B cell (primary cell): ENCODE results near the gene NECAB2. TPM values are rescaled to one million over a fixed set of nuclear protein-coding genes. Genes with fewer than 3 reads are reported as not detected.

Experiments
- ATAC-seq: fragments of 200-7000 bp; cut with Tn5 transposase; one replicate; pipeline ENCODE4 v1.10.0; 2021; ENCODE audit warnings: low read depth, mild to moderate bottlenecking, moderate number of reproducible peaks, moderate library complexity
- CTCF ChIA-PET: fragments of 350-600 bp; sonication (Branson Sonifier 250); formaldehyde crosslinking; loops from one replicate; lab custom pipeline; 2021; ENCODE audit warnings: antibody characterized with exemption, inconsistent platforms; lab: Charles Lee
- POLR2A ChIA-PET: fragments of 350-600 bp; sonication (Branson Sonifier 250); formaldehyde crosslinking; loops from one replicate; lab custom pipeline; 2021; ENCODE audit warnings: antibody characterized with exemption; lab: Charles Lee
- DNase-seq: peaks from one replicate; pipeline ENCODE4 v3.0.0; 2013
- H2AFZ ChIP-seq: 2 replicates; pipeline ENCODE4 v1.6.1; 2012; ENCODE audit warnings: mild to moderate bottlenecking, low read depth, low read length; ENCODE audit not compliant: insufficient read depth, poor library complexity, severe bottlenecking
- H3K27ac ChIP-seq, 2 donors: 1 replicate in 1 of 2; 2 replicates in 1 of 2; pipeline ENCODE4 v1.5.1; 2012 to 2013; ENCODE audit warnings: low read length in 2 of 2, mild to moderate bottlenecking in 2 of 2, moderate library complexity in 1 of 2
- H3K27me3 ChIP-seq, 4 experiments: fragments of 200-600 bp in 1 of 4; sonication (generic) in 1 of 4; replicated peaks in 1 of 4; 1 replicate in 2 of 4; 2 replicates in 2 of 4; pipeline versions ENCODE4 v1.6.1 to v1.7.0; 2013 to 2016; ENCODE audit warnings: low read length in 3 of 4, mild to moderate bottlenecking in 2 of 4, mixed read lengths in 1 of 4, moderate library complexity in 1 of 4; ENCODE audit not compliant: insufficient read depth in 4 of 4, control insufficient read depth in 3 of 4; ENCODE audit errors: control extremely low read depth in 1 of 4
- H3K36me3 ChIP-seq, 2 experiments: replicated peaks in 1 of 2; 1 replicate in 1 of 2; 2 replicates in 1 of 2; pipeline versions ENCODE4 v1.6.1 to v1.7.1; 2013; ENCODE audit warnings: low read length in 1 of 2; ENCODE audit not compliant: insufficient read depth in 2 of 2, control insufficient read depth in 1 of 2; ENCODE audit errors: control extremely low read depth in 1 of 2, extremely low read depth in 1 of 2
- H3K4me1 ChIP-seq, 2 donors: fragments of 200-600 bp in 1 of 2; sonication (generic) in 1 of 2; 1 replicate in 1 of 2; 2 replicates in 1 of 2; pipeline versions ENCODE4 v1.5.1 to v1.6.1; 2013 to 2017; ENCODE audit warnings: low read length in 2 of 2; ENCODE audit not compliant: control insufficient read depth in 2 of 2, insufficient read depth in 2 of 2
- H3K4me2 ChIP-seq: replicated peaks from 2 replicates; pipeline ENCODE3; 2012; ENCODE audit warnings: mild to moderate bottlenecking, low read depth, low read length; ENCODE audit not compliant: poor library complexity, severe bottlenecking
- H3K4me3 ChIP-seq, 5 experiments: fragments of 200-600 bp in 1 of 5; sonication (generic) in 1 of 5; 1 replicate in 3 of 5; 2 replicates in 2 of 5; pipeline versions ENCODE4 v1.5.1 to v1.7.0; 2011 to 2016; ENCODE audit warnings: low read length in 4 of 5, mild to moderate bottlenecking in 4 of 5, low read depth in 2 of 5, control low read depth in 1 of 5, moderate library complexity in 1 of 5; ENCODE audit not compliant: insufficient read depth in 1 of 5; ENCODE audit errors: control extremely low read depth in 1 of 5, extremely low read depth in 1 of 5
- H3K79me2 ChIP-seq: fragments of 200-600 bp; sonication (generic); one replicate; pipeline ENCODE4 v1.6.0; 2016; ENCODE audit warnings: low read length; ENCODE audit not compliant: control insufficient read depth, insufficient read depth
- H3K9ac ChIP-seq: fragments of 200-600 bp; sonication (generic); 2 replicates; pipeline ENCODE4 v1.6.1; 2017; ENCODE audit warnings: mild to moderate bottlenecking, low read length, moderate library complexity
- H3K9me3 ChIP-seq, 3 donors: one replicate each; pipeline versions ENCODE4 v1.6.1 to v1.7.1; 2013; ENCODE audit warnings: low read length in 2 of 3; ENCODE audit not compliant: control insufficient read depth in 2 of 3, insufficient read depth in 1 of 3; ENCODE audit errors: control extremely low read depth in 1 of 3
- H4K20me1 ChIP-seq: 2 replicates; pipeline ENCODE4 v1.6.0; 2012; ENCODE audit warnings: mild to moderate bottlenecking, low read length; ENCODE audit not compliant: insufficient read depth, control insufficient read depth, poor library complexity, severe bottlenecking
- H3K27ac Mint-ChIP-seq: one replicate; pipeline ENCODE4 v1.8.0; 2021; ENCODE audit warnings: mixed read lengths
- H3K27me3 Mint-ChIP-seq: one replicate; pipeline ENCODE4 v1.8.0; 2021; ENCODE audit warnings: mixed read lengths
- H3K4me1 Mint-ChIP-seq: one replicate; pipeline ENCODE4 v1.8.0; 2021; ENCODE audit warnings: mixed read lengths
- H3K4me3 Mint-ChIP-seq: one replicate; pipeline ENCODE4 v1.8.0; 2021; ENCODE audit warnings: mixed read lengths
- H3K9me3 Mint-ChIP-seq: one replicate; pipeline ENCODE4 v1.8.0; 2022; ENCODE audit warnings: mixed read lengths; ENCODE audit not compliant: insufficient read depth
- CTCF ChIP-seq: fragments of 200-600 bp; IDR thresholded peaks from one replicate; pipeline ENCODE4 v1.8.0; 2022; ENCODE audit warnings: antibody characterized with exemption, mild to moderate bottlenecking
- EZH2 ChIP-seq: IDR thresholded peaks from 2 replicates; pipeline ENCODE4 v1.6.1; 2012; ENCODE audit warnings: borderline replicate concordance, low read depth, mild to moderate bottlenecking, moderate library complexity, low read length; ENCODE audit not compliant: insufficient read depth, poor library complexity, severe bottlenecking
- WGBS: methylation state at CpG from one replicate; pipeline ENCODE4 v1.1.5; 2013; ENCODE audit warnings: missing lambda C conversion rate; ENCODE audit not compliant: insufficient coverage; 5-methylcytosine and 5-hydroxymethylcytosine counted together
- intact Hi-C: fragments of 100-400 bp; cut with micrococcal nuclease; formaldehyde crosslinking; loops from one replicate; pipeline ENCODE4 v1.10.0; 2022
- polyA plus RNA-seq: library from polyadenylated mRNA; depleted of rRNA; stranded (reverse); fragments of >200 nt; gene quantifications from 2 replicates; pipeline ENCODE4 v1.2.3, GENCODE V29; 2012
- total RNA-seq, 2 donors: library from RNA; stranded (reverse); fragments of 120-200 nt in 1 of 2; gene quantifications; 1 replicate in 1 of 2; 2 replicates in 1 of 2; pipeline versions ENCODE4 v1.2.3 to v1.2.4, GENCODE V29; 2013 to 2022

Gene NECAB2
- total and polyA plus RNA-seq, 2 donors (not counting 1 experiment from before 2014, with no cell fraction given): not detected

- Histone ChIP-seq H3K79me2 (no peaks in the 10 kb centered on the region), H3K4me3 (no peak overlapping the region), H3K4me2 (no peak overlapping the region), H3K36me3 (no peaks in the 10 kb centered on the region), H3K4me1 (no peaks in the 10 kb centered on the region), H3K9me3 (peaks cover 0 to 11% (median 0%) of the 10 kb centered on the region in 3 donors), H3K27ac (no peak overlapping the region), H3K27me3 (peaks cover 0 to 21% (median 3%) of the 10 kb centered on the region in 4 experiments), H3K9ac (no peak overlapping the region), H2AFZ (no peak overlapping the region), H4K20me1 (no peaks in the 10 kb centered on the region)
- CTCF ChIA-PET: no interaction called here
- Mint-ChIP-seq H3K4me3 (no peak overlapping the region), H3K9me3 (peaks cover 3% of the 10 kb centered on the region), H3K27ac (no peak overlapping the region), H3K4me1 (no peaks in the 10 kb centered on the region), H3K27me3 (peaks cover 37% of the 10 kb centered on the region)
- POLR2A ChIA-PET: interaction anchor here (0.7 kb wide), 1 partner anchor 340 kb away, joined by 3 read pairs; no protein-coding TSS in a partner anchor
- TF ChIP-seq CTCF: no peak
- TF ChIP-seq EZH2: no peak
- DNase-seq (no peak), ATAC-seq (no peak)
- intact Hi-C loops: no loop called here
- 96% methylated on average over 5 of the region's 12 CpGs for WGBS
Observed at GRCh38 chr16:84039696-84040095, 71.7 kb downstream of the NECAB2 start.

- H3K9ac ChIP-seq: no peak overlapping the region
- no peak for ATAC-seq
- DNase-seq: no peak
- Mint-ChIP-seq H3K9me3 (peaks cover 3% of the 10 kb centered on the region), H3K4me1 (no peaks in the 10 kb centered on the region), H3K4me3 (no peak overlapping the region), H3K27me3 (peaks cover 37% of the 10 kb centered on the region), H3K27ac (no peak overlapping the region)
- ChIA-PET POLR2A (no interaction called here), CTCF (no interaction called here)
- intact Hi-C loops: no loop called here
- H3K79me2 ChIP-seq: no peaks in the 10 kb centered on the region
- H3K27ac ChIP-seq: no peak overlapping the region
- TF ChIP-seq EZH2 (no peak), CTCF (no peak)
- no peak overlapping the region for H3K4me2 ChIP-seq
- H3K9me3 ChIP-seq: peaks cover 0 to 11% (median 0%) of the 10 kb centered on the region in 3 donors
- no peaks in the 10 kb centered on the region for H4K20me1 ChIP-seq
- H3K4me3 ChIP-seq: no peak overlapping the region
- peaks cover 0 to 23% (median 3%) of the 10 kb centered on the region in 4 experiments for H3K27me3 ChIP-seq
- H3K4me1 ChIP-seq: no peaks in the 10 kb centered on the region
- no peaks in the 10 kb centered on the region for H3K36me3 ChIP-seq
- no peak overlapping the region for H2AFZ ChIP-seq
- 85% methylated on average over 13 of the region's 14 CpGs for WGBS
Observed at GRCh38 chr16:84040226-84040822, 72.3 kb downstream of the NECAB2 start.
